ENCODE data around the gene NACC2. TPM values are rescaled to one million over a fixed set of nuclear protein-coding genes. Genes with fewer than 3 reads are reported as not detected.
A peak's percentile ranks its signal among the peaks of the same experiment; 100 is the strongest.

NACC2 gene
- polyA plus RNA-seq, 1 of the 3 experiments (the other 2 are of a cell fraction): 22.1 TPM

DNA sequence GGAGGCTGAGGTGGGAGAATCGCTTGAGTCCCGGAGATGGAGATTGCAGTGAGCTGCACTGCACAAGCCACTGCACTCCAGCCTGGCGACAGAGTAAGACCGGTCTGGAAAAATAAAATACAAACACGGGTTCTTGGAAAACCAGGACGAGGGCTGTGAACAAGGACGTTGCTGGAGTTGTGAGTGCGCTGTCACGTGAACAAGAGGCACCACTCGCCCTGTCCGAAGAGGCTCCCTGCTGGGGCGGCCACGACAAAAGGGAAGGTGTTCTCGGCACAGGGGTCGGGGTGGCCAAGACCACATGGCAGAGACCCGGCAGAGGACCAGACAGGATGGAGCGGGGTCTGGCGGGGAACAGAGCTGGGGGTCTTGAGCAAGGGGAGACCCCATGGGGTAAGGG is 103.3 kb downstream of the NACC2 start (continued):
- no peak for TF ChIP-seq SIN3A (IDR thresholded peaks at IDR 0.05; ENCODE audit: borderline replicate concordance, low read depth, low read length)
- no peak for TF ChIP-seq PBX3 (IDR thresholded peaks at IDR 0.05)
- no peak for TF ChIP-seq RXRA (IDR thresholded peaks at IDR 0.05; ENCODE audit: borderline replicate concordance, low read depth)
- no peak for TF ChIP-seq CTCF (IDR thresholded peaks at IDR 0.05)
- no peak for TF ChIP-seq EP300 (IDR thresholded peaks at IDR 0.05; ENCODE audit: borderline replicate concordance in 1 of 2, low read depth in 1 of 2, low read length in 1 of 2)
- TF ChIP-seq, protein P1, sequence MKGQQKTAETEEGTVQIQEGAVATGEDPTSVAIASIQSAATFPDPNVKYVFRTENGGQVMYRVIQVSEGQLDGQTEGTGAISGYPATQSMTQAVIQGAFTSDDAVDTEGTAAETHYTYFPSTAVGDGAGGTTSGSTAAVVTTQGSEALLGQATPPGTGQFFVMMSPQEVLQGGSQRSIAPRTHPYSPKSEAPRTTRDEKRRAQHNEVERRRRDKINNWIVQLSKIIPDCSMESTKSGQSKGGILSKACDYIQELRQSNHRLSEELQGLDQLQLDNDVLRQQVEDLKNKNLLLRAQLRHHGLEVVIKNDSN (IDR thresholded peaks at IDR 0.05; ENCODE audit: borderline replicate concordance, low read depth): no peak
- TF ChIP-seq RAD21 (IDR thresholded peaks at IDR 0.05; ENCODE audit: low read length): no peak

- 0 out of 2 replicates have a peak, but pooled peaks have one; percentile 19 for TF ChIP-seq MXI1 (IDR thresholded peaks at IDR 0.05; ENCODE audit: low read depth, low read length)
- no peak for TF ChIP-seq EZH2phosphoT487 (IDR thresholded peaks at IDR 0.05; ENCODE audit: borderline replicate concordance, low read depth)
- no peaks in the 10 kb centered on the region for H3K27me3 ChIP-seq (ENCODE audit: insufficient read depth)
- H3K9me2 ChIP-seq: no peaks in the 10 kb centered on the region
- peak overlapping the region in 1 of 2 experiments; percentile 99; a peak in 2 of 4 replicates for H3K27ac ChIP-seq (ENCODE audit: low read depth in 2 of 2, low read length in 1 of 2)
- 49% methylated on average over 16 of the region's 21 CpGs for WGBS (ENCODE audit: low lambda C conversion rate)
- H3K4me2 ChIP-seq: no peak overlapping the region
- no peaks in the 10 kb centered on the region for H3K79me2 ChIP-seq (ENCODE audit: insufficient read depth)
- ChIA-PET CTCF (interaction anchor here (1.2 to 2.8 kb wide), 4 partner anchors 23 to 138 kb away, joined by 3 to 22 read pairs (median 6); no protein-coding TSS in a partner anchor), POLR2A (interaction anchor here (0.9 to 1.1 kb wide), 2 partner anchors 24 to 138 kb away, joined by 3 to 4 read pairs; no protein-coding TSS in a partner anchor)
- no peak overlapping the region for H2AFZ ChIP-seq (ENCODE audit: low read depth)
- DNase-seq: peak; percentile 89
- peaks cover 9% of the 10 kb centered on the region for H3F3A ChIP-seq (replicated peaks; ENCODE audit: insufficient read depth)
- H3K4me3 ChIP-seq (ENCODE audit: low read depth in 2 of 2, low read length in 1 of 2): no peak overlapping the region; a peak in 1 of 4 replicates
- H3K9ac ChIP-seq: no peak overlapping the region
- H3K36me3 ChIP-seq (replicated peaks in 1 of 2; ENCODE audit: control insufficient read depth in 1 of 2, insufficient read depth in 2 of 2, low read length in 1 of 2): no peaks in the 10 kb centered on the region
- H4K20me1 ChIP-seq (ENCODE audit: insufficient read depth): no peaks in the 10 kb centered on the region
- H3K4me1 ChIP-seq (ENCODE audit: control insufficient read depth in 1 of 2, insufficient read depth in 2 of 2, low read depth in 1 of 2, low read length in 1 of 2): peaks cover 16 to 60% of the 10 kb centered on the region in 2 experiments; a peak in 3 of 4 replicates
- no peaks in the 10 kb centered on the region for H3K9me3 ChIP-seq
These were observed 104.3 kb downstream of the NACC2 start for GRCh38 chr9:135990468-135991429.
